RWPE1 (cell line): ENCODE measurements around the gene CALHM2.

Source experiments
- CTCF ChIA-PET: fragments of 350-600 bp; sonication (Branson Sonifier 250); formaldehyde crosslinking; extraction: SDS; loops from one replicate; lab custom pipeline; 2021; lab: Yijun Ruan, JAX
- POLR2A ChIA-PET: fragments of 400-600 bp; formaldehyde crosslinking; extraction: SDS; loops from one replicate; lab custom pipeline; 2020; ENCODE audit warnings: antibody characterized with exemption; ENCODE audit not compliant: low non-redundant PET; lab: Yijun Ruan, JAX
- DNase-seq: peaks from one replicate; pipeline ENCODE4 v3.0.0; 2012; ENCODE audit warnings: low spot score
- H3K27ac ChIP-seq: fragments of 450-650 bp; 2 replicates; pipeline ENCODE4 v1.5.1; 2017
- TF ChIP-seq, protein P1 (sequence below): fragments of 450-650 bp; conservative IDR thresholded peaks from 2 replicates; pipeline ENCODE4 v1.5.1; 2017; ENCODE audit warnings: low read depth, mild to moderate bottlenecking

The CALHM2 gene

DNA sequence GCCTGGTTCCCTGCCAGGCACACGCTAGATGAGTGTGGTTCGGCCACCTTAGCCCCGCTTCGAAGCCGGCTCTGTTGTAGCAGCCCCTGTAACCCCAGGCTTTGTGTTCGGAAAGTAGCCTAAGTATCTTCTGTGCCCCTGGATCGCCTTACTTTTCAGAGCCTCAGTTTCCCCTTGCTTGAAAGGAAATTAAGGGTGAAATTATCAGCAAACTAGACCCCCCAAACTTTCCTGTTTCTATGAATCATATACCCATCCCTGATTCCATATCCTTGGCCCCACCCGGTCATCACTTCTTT, 55.4 kb downstream of the CALHM2 start:
- ChIA-PET CTCF (interaction anchor here (1.0 kb wide), 1 partner anchor 92 kb away, joined by 3 read pairs; no protein-coding TSS in a partner anchor), POLR2A (interaction anchor here (0.6 to 1.6 kb wide), 2 partner anchors 28 to 290 kb away, joined by 3 read pairs; no protein-coding TSS in a partner anchor)
- H3K27ac ChIP-seq: peak overlapping the region; percentile 75
- DNase-seq: peak; percentile 44
- TF ChIP-seq, protein P1, sequence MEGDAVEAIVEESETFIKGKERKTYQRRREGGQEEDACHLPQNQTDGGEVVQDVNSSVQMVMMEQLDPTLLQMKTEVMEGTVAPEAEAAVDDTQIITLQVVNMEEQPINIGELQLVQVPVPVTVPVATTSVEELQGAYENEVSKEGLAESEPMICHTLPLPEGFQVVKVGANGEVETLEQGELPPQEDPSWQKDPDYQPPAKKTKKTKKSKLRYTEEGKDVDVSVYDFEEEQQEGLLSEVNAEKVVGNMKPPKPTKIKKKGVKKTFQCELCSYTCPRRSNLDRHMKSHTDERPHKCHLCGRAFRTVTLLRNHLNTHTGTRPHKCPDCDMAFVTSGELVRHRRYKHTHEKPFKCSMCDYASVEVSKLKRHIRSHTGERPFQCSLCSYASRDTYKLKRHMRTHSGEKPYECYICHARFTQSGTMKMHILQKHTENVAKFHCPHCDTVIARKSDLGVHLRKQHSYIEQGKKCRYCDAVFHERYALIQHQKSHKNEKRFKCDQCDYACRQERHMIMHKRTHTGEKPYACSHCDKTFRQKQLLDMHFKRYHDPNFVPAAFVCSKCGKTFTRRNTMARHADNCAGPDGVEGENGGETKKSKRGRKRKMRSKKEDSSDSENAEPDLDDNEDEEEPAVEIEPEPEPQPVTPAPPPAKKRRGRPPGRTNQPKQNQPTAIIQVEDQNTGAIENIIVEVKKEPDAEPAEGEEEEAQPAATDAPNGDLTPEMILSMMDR: no peak
